HepG2 (cell line): Measurements from ENCODE around the gene SEC61A2. TPM values are rescaled to one million over a fixed set of nuclear protein-coding genes. Genes with fewer than 3 reads are reported as not detected.

Source experiments
- ATF1 ChIP-seq: IDR thresholded peaks from 2 replicates; pipeline ENCODE4 v1.6.1; 2016; ENCODE audit warnings: mild to moderate bottlenecking, control low read depth
- CEBPB ChIP-seq: IDR thresholded peaks from 2 replicates; pipeline ENCODE4 v1.6.1; 2011; ENCODE audit warnings: low read depth, low read length, improper control_type of control experiment, borderline replicate concordance
- CEBPG ChIP-seq: IDR thresholded peaks from 2 replicates; pipeline ENCODE4 v1.6.1; 2016
- ELF3 ChIP-seq: IDR thresholded peaks from 2 replicates; pipeline ENCODE4 v1.6.1; 2016; ENCODE audit warnings: missing genetic modification reagents, missing compliant biosample characterization
- EZH2 ChIP-seq: conservative IDR thresholded peaks from 2 replicates; pipeline ENCODE4 v1.6.1; 2012; ENCODE audit warnings: mild to moderate bottlenecking, low read depth, low read length, moderate library complexity
- FOXJ3 ChIP-seq: sonication (generic); formaldehyde crosslinking; IDR thresholded peaks from 2 replicates; pipeline ENCODE4 v1.4.0; 2020; ENCODE audit warnings: missing genetic modification reagents, mild to moderate bottlenecking, borderline replicate concordance
- FOXO1 ChIP-seq: sonication (generic); formaldehyde crosslinking; IDR thresholded peaks from 2 replicates; pipeline ENCODE4 v1.4.0; 2020; ENCODE audit warnings: missing genetic modification reagents
- GATAD1 ChIP-seq: IDR thresholded peaks from 2 replicates; pipeline ENCODE4 v1.6.1; 2016; ENCODE audit warnings: missing genetic modification reagents, missing compliant biosample characterization
- GATAD2A ChIP-seq: IDR thresholded peaks from 2 replicates; pipeline ENCODE4 v1.6.1; 2016
- GZF1 ChIP-seq: sonication (generic); formaldehyde crosslinking; IDR thresholded peaks from 2 replicates; pipeline ENCODE4 v1.5.1; 2020; ENCODE audit warnings: mild to moderate bottlenecking, missing genetic modification reagents
- HDAC1 ChIP-seq: sonication (generic); formaldehyde crosslinking; IDR thresholded peaks from 2 replicates; pipeline ENCODE4 v1.5.1; 2020; ENCODE audit warnings: mild to moderate bottlenecking, missing genetic modification reagents
- HNF4A ChIP-seq: sonication (generic); formaldehyde crosslinking; IDR thresholded peaks from 2 replicates; pipeline ENCODE4 v1.4.0; 2020; ENCODE audit warnings: missing genetic modification reagents
- HNF4G ChIP-seq, 2 experiments: sonication (generic) in 1 of 2; formaldehyde crosslinking in 1 of 2; IDR thresholded peaks; 2 replicates each; pipeline versions ENCODE4 v1.4.0 to v1.6.1; 2011 to 2020; ENCODE audit warnings: borderline replicate concordance in 2 of 2, low read depth in 2 of 2, mild to moderate bottlenecking in 2 of 2, low read length in 1 of 2, missing genetic modification reagents in 1 of 2, moderate library complexity in 1 of 2
- IRF2 ChIP-seq: IDR thresholded peaks from 2 replicates; pipeline ENCODE4 v1.6.1; 2018; ENCODE audit warnings: missing genetic modification reagents, missing compliant biosample characterization
- LCORL ChIP-seq, 2 experiments: fragments of 450-650 bp in 1 of 2; sonication (generic) in 1 of 2; formaldehyde crosslinking in 1 of 2; IDR thresholded peaks; 2 replicates each; pipeline versions ENCODE4 v1.5.0 to v1.6.1; 2017 to 2020; ENCODE audit warnings: antibody characterized with exemption in 1 of 2, missing genetic modification reagents in 1 of 2
- MAFF ChIP-seq: IDR thresholded peaks from 2 replicates; pipeline ENCODE4 v1.6.1; 2011; ENCODE audit warnings: low read depth, low read length, improper control_type of control experiment
- MBNL3 ChIP-seq: fragments of 250-450 bp; sonication (Bioruptor Pico); conservative IDR thresholded peaks from 2 replicates; pipeline ENCODE4 v1.8.0; 2022; ENCODE audit warnings: mild to moderate bottlenecking, inconsistent platforms
- MEIS1 ChIP-seq: sonication (generic); formaldehyde crosslinking; IDR thresholded peaks from 2 replicates; pipeline ENCODE4 v1.9.0; 2021; ENCODE audit warnings: mild to moderate bottlenecking, missing genetic modification reagents, moderate library complexity, borderline replicate concordance
- PHF21A ChIP-seq: sonication (generic); formaldehyde crosslinking; IDR thresholded peaks from 2 replicates; pipeline ENCODE4 v1.5.0; 2020; ENCODE audit warnings: mild to moderate bottlenecking, missing genetic modification reagents
- RARA ChIP-seq: IDR thresholded peaks from 2 replicates; pipeline ENCODE4 v1.6.1; 2016; ENCODE audit warnings: missing genetic modification reagents, missing compliant biosample characterization
- SALL1 ChIP-seq: sonication (generic); formaldehyde crosslinking; IDR thresholded peaks from 2 replicates; pipeline ENCODE4 v1.8.0; 2022; ENCODE audit warnings: mild to moderate bottlenecking, missing genetic modification reagents
- SAP130 ChIP-seq: IDR thresholded peaks from 2 replicates; pipeline ENCODE4 v1.6.1; 2016; ENCODE audit warnings: low read depth
- TFAP4 ChIP-seq: sonication (generic); IDR thresholded peaks from 2 replicates; pipeline ENCODE4 v1.6.1; 2016; ENCODE audit warnings: low read depth, borderline replicate concordance
- ZGPAT ChIP-seq: IDR thresholded peaks from 2 replicates; pipeline ENCODE4 v1.6.1; 2016; ENCODE audit warnings: mild to moderate bottlenecking
- ZMYM2 ChIP-seq: sonication (generic); formaldehyde crosslinking; IDR thresholded peaks from 2 replicates; pipeline ENCODE4 v1.8.0; 2022; ENCODE audit warnings: mild to moderate bottlenecking, missing genetic modification reagents
- ZMYM4 ChIP-seq: sonication (generic); formaldehyde crosslinking; IDR thresholded peaks from 2 replicates; pipeline ENCODE4 v1.8.1; 2023; ENCODE audit warnings: mild to moderate bottlenecking, missing genetic modification reagents
- ZNF17 ChIP-seq: sonication (generic); formaldehyde crosslinking; IDR thresholded peaks from 2 replicates; pipeline ENCODE4 v1.5.0; 2020; ENCODE audit warnings: mild to moderate bottlenecking, missing genetic modification reagents
- ZNF264 ChIP-seq: sonication (generic); formaldehyde crosslinking; IDR thresholded peaks from 2 replicates; pipeline ENCODE4 v1.4.0; 2020; ENCODE audit warnings: missing genetic modification reagents
- ZNF331 ChIP-seq: sonication (generic); formaldehyde crosslinking; IDR thresholded peaks from 2 replicates; pipeline ENCODE4 v1.4.0; 2020; ENCODE audit warnings: missing genetic modification reagents
- ZNF569 ChIP-seq: sonication (generic); formaldehyde crosslinking; IDR thresholded peaks from 2 replicates; pipeline ENCODE4 v1.5.0; 2020; ENCODE audit warnings: mild to moderate bottlenecking, missing genetic modification reagents, moderate library complexity, borderline replicate concordance
- ZSCAN12 ChIP-seq: sonication (generic); formaldehyde crosslinking; IDR thresholded peaks from 2 replicates; pipeline ENCODE4 v1.9.0; 2021; ENCODE audit warnings: mild to moderate bottlenecking, missing genetic modification reagents
- polyA plus RNA-seq, 8 experiments: library from polyadenylated mRNA; depleted of rRNA in 3 of 8; stranded (reverse) in 7 of 8; unstranded in 1 of 8; fragments of >200 nt; fragmentation: Illumina TruSeq in 4 of 8; extraction: Trizol in 4 of 8; gene quantifications; 2 replicates each; pipeline versions ENCODE4 v1.2.1 to v1.2.3, GENCODE V29; 2011 to 2016; ENCODE audit warnings: low read depth in 4 of 8, missing spikeins in 1 of 8, mixed read lengths in 1 of 8; ENCODE audit not compliant: insufficient read depth in 1 of 8
- total RNA-seq, 5 experiments: library from RNA; depleted of rRNA; stranded (reverse); fragments of >200 nt; fragmentation: Illumina TruSeq; extraction: Trizol; gene quantifications; 2 replicates each; pipeline ENCODE4 v1.2.3, GENCODE V29; 2016; ENCODE audit warnings: low read depth in 1 of 5

SEC61A2 gene
- total and polyA plus RNA-seq, 2 of the 13 experiments (the other 11 are each of a cell fraction or from before 2014, with no cell fraction given): 5.5 to 7.4 TPM

- TF ChIP-seq ZNF264 (CRISPR knock-in tag) (0 out of 2 replicates have a peak, but pooled peaks have one; percentile 25), ATF1 (0 out of 2 replicates have a peak, but pooled peaks have one; percentile 25), EZH2 (no peak), ZNF569 (CRISPR knock-in tag) (no peak), IRF2 (CRISPR knock-in tag) (0 out of 2 replicates have a peak, but pooled peaks have one; percentile 21), ZMYM2 (CRISPR knock-in tag) (peak; percentile 87; the same call in 1 of the 2 replicates), FOXJ3 (CRISPR knock-in tag) (peak; percentile 49; the same call in 1 of the 2 replicates), MBNL3 (CRISPR knock-in tag) (no peak), ZNF17 (CRISPR knock-in tag) (no peak), LCORL (IDR thresholded peaks at IDR 0.05) (no peak), LCORL (CRISPR knock-in tag; IDR thresholded peaks at IDR 0.05) (peak; percentile 42; the same call in 1 of the 2 replicates), ZMYM4 (CRISPR knock-in tag) (peak; percentile 51; the same call in 1 of the 2 replicates), GATAD1 (CRISPR knock-in tag) (no peak), HNF4A (CRISPR knock-in tag) (peak; percentile 95), CEBPG (CRISPR knock-in tag) (peak; percentile 67), CEBPB (peak; percentile 53; the same call in 1 of the 2 replicates), TFAP4 (no peak), ZGPAT (CRISPR knock-in tag) (0 out of 2 replicates have a peak, but pooled peaks have one; percentile 23), RARA (CRISPR knock-in tag) (0 out of 2 replicates have a peak, but pooled peaks have one; percentile 11), HNF4G (IDR thresholded peaks at IDR 0.05; ENCODE audit: borderline replicate concordance, low read depth, low read length) (peak; percentile 90), HNF4G (CRISPR knock-in tag; IDR thresholded peaks at IDR 0.05; ENCODE audit: borderline replicate concordance, low read depth) (peak; percentile 24; the same call in 1 of the 2 replicates), MAFF (0 out of 2 replicates have a peak, but pooled peaks have one; percentile 13), MEIS1 (CRISPR knock-in tag) (no peak), HDAC1 (CRISPR knock-in tag) (peak; percentile 34; the same call in 1 of the 2 replicates), GATAD2A (CRISPR knock-in tag) (peak; percentile 45; the same call in 1 of the 2 replicates), GZF1 (CRISPR knock-in tag) (peak; percentile 92), SAP130 (peak; percentile 61; the same call in 1 of the 2 replicates), PHF21A (CRISPR knock-in tag) (peak; percentile 51; the same call in 1 of the 2 replicates), ZNF331 (peak; percentile 70), SALL1 (CRISPR knock-in tag) (peak; percentile 97), ZSCAN12 (CRISPR knock-in tag) (no peak), ELF3 (CRISPR knock-in tag) (peak; percentile 36; the same call in 1 of the 2 replicates), FOXO1 (peak; percentile 27; the same call in 1 of the 2 replicates)
Measured at GRCh38 chr10:12156367-12157123, 27.1 kb downstream of the SEC61A2 start (continued).
